ENCODE measurements around the gene PSMB3. TPM values are rescaled to one million over a fixed set of nuclear protein-coding genes. Genes with fewer than 3 reads are reported as not detected.

The PSMB3 gene
- polyA plus RNA-seq, 1 experiment, result 234 TPM

DNA sequence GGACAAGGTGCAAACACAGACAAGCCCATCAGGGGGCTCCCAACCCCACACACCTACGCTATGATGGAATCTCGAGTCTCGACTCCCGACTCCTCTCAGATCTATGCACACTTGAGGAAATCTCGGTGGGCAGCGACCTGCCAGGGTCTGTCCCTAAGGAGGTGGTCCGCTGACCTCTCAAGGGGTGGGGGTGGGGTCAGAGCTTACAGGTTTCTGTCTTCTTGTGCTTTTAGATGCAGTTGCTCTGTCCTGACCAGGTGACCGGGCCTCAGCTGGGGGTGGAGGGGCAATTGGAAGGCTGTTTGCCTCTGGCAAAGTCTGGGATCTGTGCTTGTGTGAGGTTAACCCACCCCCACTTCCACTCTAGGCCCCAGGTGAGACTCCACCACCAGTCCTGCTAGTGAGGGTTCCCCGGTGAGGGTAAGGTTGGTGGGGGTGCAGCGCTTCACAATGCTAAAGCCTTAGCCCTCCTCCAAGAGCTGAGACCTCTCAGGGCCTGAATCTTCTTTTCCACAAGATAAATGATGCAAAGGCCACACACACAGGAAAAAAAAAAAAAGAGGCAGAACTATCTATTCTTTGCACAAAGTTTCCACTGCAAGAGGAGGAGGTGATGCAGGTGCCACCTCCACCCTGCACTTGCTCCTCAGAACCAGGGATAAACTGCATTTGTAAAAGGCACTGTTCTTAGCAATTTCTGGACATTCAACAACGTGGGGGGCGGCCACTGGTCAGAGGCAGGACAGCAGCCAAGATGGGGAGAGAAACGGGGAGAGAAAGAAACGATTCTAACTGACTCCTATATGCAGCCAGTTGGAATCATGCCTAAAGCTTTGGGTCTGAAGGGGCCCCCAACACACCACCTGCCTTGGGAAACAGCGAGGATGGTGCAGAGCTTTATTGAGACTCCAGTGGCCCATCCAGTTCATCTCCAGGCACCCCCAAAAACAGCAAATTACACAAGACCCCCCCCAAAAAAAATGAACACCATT lies 18.3 kb upstream of the PSMB3 start:
- H3K27ac ChIP-seq (ENCODE audit: low read depth, low read length), result no peak overlapping the region
- POLR2A ChIA-PET, result interaction anchor here (0.6 to 1.0 kb wide), 2 partner anchors 176 to 214 kb away, joined by 3 to 10 read pairs; no protein-coding TSS in a partner anchor
- TF ChIP-seq, protein P1, sequence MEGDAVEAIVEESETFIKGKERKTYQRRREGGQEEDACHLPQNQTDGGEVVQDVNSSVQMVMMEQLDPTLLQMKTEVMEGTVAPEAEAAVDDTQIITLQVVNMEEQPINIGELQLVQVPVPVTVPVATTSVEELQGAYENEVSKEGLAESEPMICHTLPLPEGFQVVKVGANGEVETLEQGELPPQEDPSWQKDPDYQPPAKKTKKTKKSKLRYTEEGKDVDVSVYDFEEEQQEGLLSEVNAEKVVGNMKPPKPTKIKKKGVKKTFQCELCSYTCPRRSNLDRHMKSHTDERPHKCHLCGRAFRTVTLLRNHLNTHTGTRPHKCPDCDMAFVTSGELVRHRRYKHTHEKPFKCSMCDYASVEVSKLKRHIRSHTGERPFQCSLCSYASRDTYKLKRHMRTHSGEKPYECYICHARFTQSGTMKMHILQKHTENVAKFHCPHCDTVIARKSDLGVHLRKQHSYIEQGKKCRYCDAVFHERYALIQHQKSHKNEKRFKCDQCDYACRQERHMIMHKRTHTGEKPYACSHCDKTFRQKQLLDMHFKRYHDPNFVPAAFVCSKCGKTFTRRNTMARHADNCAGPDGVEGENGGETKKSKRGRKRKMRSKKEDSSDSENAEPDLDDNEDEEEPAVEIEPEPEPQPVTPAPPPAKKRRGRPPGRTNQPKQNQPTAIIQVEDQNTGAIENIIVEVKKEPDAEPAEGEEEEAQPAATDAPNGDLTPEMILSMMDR (IDR thresholded peaks at IDR 0.05; ENCODE audit: low read depth, low read length), result peak; percentile 29
- no peaks in the 10 kb centered on the region; the same call in 1 of the 2 replicates for H3K9me3 ChIP-seq (ENCODE audit: control insufficient read depth, insufficient read depth, low read length)
- CTCF ChIA-PET, result interaction anchor here (0.5 to 2.8 kb wide), 18 partner anchors 10 to 685 kb away, joined by 3 to 23 read pairs (median 4); partner anchors contain the start of gene PSMB3
- H3K27me3 ChIP-seq (ENCODE audit: control insufficient read depth, insufficient read depth, low read length), result no peaks in the 10 kb centered on the region
- DNase-seq (ENCODE audit: low read depth, low spot score), result no peak
- no peak overlapping the region for H3K4me3 ChIP-seq (ENCODE audit: low read depth, low read length)

DNA sequence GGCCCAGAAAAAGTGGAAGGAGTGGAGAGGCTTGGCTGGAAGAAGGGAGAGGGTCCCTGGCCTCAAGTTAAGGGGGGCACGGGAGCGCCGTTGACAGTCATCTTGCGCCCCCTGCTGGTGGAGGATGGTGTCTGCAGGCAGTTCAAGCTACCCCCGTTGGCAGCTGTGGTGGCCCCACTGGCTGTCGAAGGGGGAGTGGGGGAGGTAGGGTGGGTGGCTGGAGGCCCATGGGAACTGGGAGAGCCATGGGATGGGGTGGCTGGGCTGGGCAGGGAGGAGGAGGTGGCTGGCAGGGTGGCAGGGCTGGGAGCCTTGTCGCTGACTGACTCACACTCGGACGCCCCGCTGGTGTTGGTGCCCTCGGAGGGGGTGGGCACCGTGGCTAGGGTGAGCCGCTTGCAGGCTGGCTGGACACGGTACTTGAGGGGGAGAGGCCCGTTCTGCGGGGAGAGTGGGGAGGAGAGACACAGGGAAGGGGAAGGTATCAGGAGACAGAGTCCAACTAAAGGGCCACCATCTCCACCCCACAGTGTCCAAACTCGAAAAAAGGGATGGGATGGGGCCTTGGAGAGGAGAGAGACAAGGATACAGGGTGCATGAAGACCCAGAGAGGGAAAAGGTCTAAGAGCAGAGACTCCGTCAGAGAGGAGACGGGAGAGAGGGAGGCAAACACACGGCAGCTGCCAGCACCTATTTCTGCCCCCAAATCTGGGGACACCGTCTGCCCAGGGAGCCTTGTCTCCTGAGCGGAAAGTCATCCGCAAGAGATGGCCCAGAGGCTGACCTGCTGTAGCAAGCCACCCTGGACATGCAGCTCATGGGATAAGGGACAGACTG lies 17.2 kb upstream of the PSMB3 start:
- ChIA-PET CTCF (interaction anchor here (0.6 to 2.8 kb wide), 25 partner anchors 8 to 309 kb away, joined by 3 to 23 read pairs (median 4); partner anchors contain the start of genes MLLT6 and PSMB3), POLR2A (interaction anchor here (0.6 to 1.0 kb wide), 3 partner anchors 10 to 215 kb away, joined by 3 to 10 read pairs (median 4); no protein-coding TSS in a partner anchor)
- TF ChIP-seq, protein P1 (IDR thresholded peaks at IDR 0.05; ENCODE audit: low read depth, low read length), result peak; percentile 90
- H3K27me3 ChIP-seq (ENCODE audit: control insufficient read depth, insufficient read depth, low read length), result no peaks in the 10 kb centered on the region
- H3K9me3 ChIP-seq (ENCODE audit: control insufficient read depth, insufficient read depth, low read length), result no peaks in the 10 kb centered on the region
- H3K27ac ChIP-seq (ENCODE audit: low read depth, low read length), result no peak overlapping the region
- H3K4me3 ChIP-seq (ENCODE audit: low read depth, low read length), result no peak overlapping the region
- DNase-seq (ENCODE audit: low read depth, low spot score), result no peak

DNA sequence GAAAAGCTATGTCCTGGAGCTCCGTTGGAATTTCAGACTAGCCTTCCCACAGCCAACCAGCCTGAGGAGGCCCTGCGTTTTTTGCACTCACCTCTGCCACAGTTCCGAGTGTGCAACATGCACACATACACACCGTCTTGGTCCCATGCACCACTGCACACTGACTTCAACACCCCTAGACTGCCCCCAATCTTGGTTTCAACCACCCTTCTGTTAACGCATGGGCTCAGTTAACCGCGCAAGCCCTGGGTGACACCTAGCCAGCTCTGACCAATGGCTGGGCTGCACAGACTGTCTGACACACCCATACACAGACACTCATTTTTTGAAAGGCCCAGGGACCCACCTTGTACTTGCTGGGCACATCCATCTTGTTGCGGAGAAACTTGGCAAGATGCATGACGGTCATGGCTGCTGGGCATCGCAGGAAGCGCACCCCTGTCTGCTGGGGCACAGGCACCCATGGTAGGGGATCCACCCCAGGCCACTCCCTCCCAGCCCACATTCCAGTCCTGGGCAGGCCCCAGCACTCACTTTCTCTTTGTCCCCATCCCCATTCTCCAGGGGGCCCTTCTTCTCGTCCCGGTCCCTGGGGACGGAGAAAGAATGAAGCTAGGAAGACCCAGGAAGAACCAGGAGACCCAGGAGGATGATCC lies 14.4 kb upstream of the PSMB3 start:
- POLR2A ChIA-PET, result interaction anchor here (0.7 kb wide), 1 partner anchor 939 kb away, joined by 3 read pairs; no protein-coding TSS in a partner anchor
- CTCF ChIA-PET, result interaction anchor here (0.7 to 1.1 kb wide), 2 partner anchors 34 to 180 kb away, joined by 3 read pairs; no protein-coding TSS in a partner anchor
- DNase-seq (ENCODE audit: low read depth, low spot score), result no peak

DNA sequence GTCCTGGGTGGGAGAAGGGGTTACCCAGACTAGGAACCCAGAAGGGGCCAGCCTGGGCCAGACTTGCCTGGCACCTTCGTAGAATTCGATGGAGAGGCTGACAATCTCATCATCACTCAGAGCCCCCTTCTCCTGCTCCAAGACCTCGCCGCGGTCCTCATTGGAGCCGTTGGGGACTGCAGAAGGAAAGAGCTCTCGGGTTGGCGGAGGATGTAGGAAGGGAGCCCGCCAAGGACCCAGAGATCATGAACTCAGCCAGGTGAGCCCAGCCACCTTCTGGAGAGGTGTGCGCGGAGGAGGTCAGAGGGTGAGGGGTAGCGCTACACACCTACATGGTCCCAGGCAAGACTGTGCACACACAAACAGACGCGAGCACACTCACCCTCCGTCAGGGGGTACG lies 13.9 kb upstream of the PSMB3 start:
- Histone ChIP-seq H3K27me3 (ENCODE audit: control insufficient read depth, insufficient read depth, low read length) (no peaks in the 10 kb centered on the region), H3K9me3 (ENCODE audit: control insufficient read depth, insufficient read depth, low read length) (no peaks in the 10 kb centered on the region), H3K27ac (ENCODE audit: low read depth, low read length) (no peak overlapping the region), H3K4me3 (ENCODE audit: low read depth, low read length) (no peak overlapping the region)
- CTCF ChIA-PET, result no interaction called here
- TF ChIP-seq, protein P1 (IDR thresholded peaks at IDR 0.05; ENCODE audit: low read depth, low read length), result no peak
- DNase-seq (ENCODE audit: low read depth, low spot score), result no peak
- POLR2A ChIA-PET, result no interaction called here

More for the DNA sequence above, 14.4 kb upstream of the PSMB3 start:
- no peaks in the 10 kb centered on the region for H3K27me3 ChIP-seq (ENCODE audit: control insufficient read depth, insufficient read depth, low read length)
- TF ChIP-seq, protein P1 (IDR thresholded peaks at IDR 0.05; ENCODE audit: low read depth, low read length), result no peak
- no peak overlapping the region for H3K27ac ChIP-seq (ENCODE audit: low read depth, low read length)
- no peak overlapping the region for H3K4me3 ChIP-seq (ENCODE audit: low read depth, low read length)
- H3K9me3 ChIP-seq (ENCODE audit: control insufficient read depth, insufficient read depth, low read length), result no peaks in the 10 kb centered on the region
